Erythroblast (primary cell): ENCODE measurements around the gene MRPL11.

Source experiments
- GATA1 ChIP-seq: IDR thresholded peaks from 2 replicates; pipeline ENCODE4 v1.6.1; 2011; ENCODE audit warnings: low read depth, mild to moderate bottlenecking, control low read depth, low read length, moderate library complexity
- POLR2A ChIP-seq: IDR thresholded peaks from 2 replicates; pipeline ENCODE4 v1.6.1; 2011; ENCODE audit warnings: mild to moderate bottlenecking, low read length

DNA sequence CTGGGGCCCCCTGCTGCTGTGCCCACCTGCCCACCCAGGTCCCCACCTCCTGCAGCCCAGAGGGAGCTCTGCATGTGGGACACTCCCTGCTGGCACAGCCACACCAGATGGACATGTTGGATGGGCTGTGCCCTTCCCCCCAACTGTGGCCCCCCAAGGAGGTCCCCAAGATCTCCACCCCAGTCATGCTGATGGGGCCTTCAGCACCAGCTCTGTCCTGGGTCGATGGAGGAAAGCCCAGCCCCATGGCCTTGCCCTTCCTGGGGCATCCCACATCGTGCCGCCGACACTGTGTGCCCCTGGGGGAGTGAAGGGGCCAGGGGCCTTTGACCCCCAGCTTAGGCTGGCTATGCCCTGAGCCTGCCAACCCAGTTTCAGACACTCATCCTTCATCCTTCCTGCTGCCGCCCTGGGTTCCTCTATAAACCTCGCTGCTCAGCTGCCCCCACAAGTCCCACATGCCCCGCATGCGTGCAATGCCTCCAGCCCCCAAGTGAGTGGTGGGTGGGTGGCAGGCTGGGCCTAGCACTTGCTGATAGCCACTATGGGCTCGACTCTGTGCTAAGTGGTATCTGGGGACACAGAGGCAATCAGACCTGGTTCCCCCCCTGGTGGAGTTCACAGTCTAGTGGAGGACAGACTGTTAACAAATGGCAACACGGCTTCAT lies 37.7 kb upstream of the MRPL11 start:
- TF ChIP-seq POLR2A, result no peak
- TF ChIP-seq GATA1, result no peak
